GM19025 (cell line): ENCODE measurements around the gene CACNG5.

ENCODE experiments used
- ATAC-seq: cut with Tn5 transposase; IDR thresholded peaks from one replicate; pipeline ENCODE4 v1.9.1; 2021; ENCODE audit warnings: mild to moderate bottlenecking, low read depth, moderate library complexity; ENCODE audit not compliant: unreplicated experiment

Gene CACNG5, protein sequence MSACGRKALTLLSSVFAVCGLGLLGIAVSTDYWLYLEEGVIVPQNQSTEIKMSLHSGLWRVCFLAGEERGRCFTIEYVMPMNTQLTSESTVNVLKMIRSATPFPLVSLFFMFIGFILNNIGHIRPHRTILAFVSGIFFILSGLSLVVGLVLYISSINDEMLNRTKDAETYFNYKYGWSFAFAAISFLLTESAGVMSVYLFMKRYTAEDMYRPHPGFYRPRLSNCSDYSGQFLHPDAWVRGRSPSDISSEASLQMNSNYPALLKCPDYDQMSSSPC

DNA sequence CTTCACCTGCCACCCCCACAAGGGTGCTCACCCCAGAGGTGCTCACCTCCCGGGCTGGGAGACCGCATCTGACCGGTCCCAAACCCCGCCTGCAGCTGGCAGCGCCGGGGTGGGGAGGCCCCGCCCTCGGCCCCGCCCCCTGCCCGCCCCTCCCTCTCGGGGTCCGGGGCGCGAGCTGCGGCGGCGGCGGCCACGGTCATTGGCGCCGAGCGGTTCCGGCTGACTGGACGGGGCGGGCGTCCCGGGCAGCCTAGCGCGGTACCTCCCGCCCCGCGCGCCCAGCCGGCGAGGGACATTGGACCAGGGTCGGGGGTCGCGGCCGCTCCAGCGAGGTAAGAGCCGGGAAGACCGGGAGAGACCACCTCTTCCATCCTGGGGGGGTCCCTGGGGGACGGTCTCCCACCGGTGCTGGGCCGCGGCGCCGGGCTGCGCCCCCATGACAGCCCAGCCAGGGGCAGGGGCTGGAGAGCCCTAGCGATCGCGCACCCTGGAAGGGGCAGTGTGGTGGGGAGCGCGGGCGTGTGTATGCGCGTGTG is at the start of gene CACNG5:
Gene CACNG5 (plus strand): TSS at position 199 of the 536 bp plus-strand sequence. CDS start 42,216 bp downstream, outside the sequence.
- no peak for ATAC-seq

DNA sequence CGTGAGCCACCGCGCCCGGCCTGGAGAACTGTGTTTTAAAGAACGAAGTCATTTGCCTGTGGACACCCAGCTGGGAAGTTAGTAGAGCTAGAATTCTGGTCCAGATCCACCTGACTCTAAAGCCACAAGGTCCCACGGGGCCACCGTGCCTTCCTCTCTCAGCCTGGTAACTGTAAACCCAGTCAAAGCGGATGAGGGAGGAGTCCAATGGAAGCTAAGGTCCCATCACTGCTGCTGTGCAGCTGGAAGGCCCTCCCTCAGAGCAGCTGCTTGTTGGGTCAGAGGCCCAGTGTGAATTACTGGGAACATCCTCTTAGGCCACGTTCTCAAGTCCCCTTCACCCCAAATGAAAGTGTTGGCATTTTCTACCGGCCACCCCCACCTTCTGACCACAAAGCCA is 48.8 kb upstream of the CACNG5 start:
- no peak for ATAC-seq

DNA sequence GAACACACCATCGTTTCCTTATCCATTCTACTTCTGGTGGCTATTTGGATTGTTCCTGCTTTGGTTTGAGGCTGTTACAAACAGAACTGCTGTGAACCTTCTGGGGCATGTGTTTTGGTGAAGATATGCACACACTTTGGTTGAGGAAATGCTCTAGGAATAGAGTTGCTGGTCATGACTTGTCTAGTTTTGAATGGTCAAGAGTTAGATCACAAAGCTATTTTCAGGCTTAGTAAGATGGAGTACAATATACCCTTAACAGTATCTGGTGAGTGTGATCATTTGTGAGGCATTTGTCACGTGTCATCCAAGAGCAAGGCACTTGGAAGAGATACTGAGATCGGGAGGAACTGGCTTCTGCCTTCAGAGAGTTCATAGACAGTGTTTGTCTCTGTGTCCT is 47.0 kb upstream of the CACNG5 start:
- ATAC-seq, result no peak

DNA sequence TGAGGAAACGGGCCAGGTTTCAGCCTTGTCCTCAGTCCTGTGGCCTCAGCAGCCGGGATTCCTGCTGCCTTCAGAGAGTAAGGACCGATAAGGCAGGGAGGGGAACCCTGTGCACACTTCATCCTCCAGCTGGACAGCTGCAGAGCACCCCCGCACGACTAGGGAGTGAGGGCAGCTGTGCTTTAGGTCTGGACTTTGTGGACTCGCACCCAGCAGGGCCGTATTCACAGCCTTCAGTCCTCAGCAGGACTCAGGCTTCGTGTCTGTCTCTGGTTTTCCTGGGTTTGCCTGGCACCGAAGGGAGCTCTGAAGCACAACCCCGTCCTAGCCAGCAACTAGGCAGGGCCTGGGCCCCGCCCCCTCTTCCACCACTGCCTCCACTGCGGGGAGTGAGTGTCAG is 45.8 kb upstream of the CACNG5 start:
- ATAC-seq, result no peak

DNA sequence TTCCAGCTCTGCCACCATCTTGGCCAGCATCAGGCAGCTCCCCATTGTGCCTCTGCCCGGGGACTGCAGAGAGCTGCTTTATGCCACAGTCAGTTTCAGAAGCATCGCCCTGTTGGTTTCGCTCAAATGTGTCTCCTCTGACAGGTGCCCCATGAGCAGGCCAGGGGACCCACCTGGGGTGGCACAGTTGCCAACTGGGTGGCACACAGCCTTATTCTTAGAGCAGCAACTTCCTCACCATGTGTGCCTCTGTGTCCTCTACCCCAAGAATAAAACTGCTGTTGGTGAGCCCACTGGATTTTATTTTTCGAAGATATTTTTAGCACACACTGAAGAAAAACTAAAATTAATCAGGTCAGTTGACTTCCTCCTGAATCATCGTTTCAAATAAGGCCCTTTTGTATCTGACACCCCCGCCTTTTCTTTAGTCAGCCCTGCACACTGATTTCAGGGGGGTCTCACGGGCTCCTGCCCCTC is 44.9 kb upstream of the CACNG5 start:
- no peak for ATAC-seq

DNA sequence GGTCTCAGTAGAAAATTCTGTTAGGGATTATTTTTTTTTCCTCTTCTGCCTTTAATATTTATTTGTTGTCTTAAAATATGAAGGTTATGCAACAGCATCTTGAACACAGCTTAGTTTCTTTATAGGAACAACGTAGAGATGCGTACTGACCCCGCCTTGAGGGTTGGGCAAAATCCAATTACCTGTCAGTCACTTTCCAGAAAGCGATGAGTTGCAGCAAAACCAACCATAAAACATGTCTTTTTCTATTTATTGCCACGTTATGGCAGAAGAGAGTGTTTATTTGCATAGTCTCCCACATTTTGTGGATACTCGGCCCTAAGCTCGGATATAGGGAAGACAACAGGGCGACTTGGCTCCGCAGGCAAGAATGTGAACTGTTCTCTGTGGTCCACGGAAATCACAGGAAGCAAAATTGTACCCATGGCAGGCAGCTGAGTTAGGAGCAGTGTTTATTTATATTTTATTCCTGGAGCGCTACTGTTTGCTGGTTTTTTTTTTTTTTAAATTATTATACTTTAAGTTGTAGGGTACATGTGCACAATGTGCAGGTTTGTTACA is 44.3 kb upstream of the CACNG5 start:
- ATAC-seq, result no peak

DNA sequence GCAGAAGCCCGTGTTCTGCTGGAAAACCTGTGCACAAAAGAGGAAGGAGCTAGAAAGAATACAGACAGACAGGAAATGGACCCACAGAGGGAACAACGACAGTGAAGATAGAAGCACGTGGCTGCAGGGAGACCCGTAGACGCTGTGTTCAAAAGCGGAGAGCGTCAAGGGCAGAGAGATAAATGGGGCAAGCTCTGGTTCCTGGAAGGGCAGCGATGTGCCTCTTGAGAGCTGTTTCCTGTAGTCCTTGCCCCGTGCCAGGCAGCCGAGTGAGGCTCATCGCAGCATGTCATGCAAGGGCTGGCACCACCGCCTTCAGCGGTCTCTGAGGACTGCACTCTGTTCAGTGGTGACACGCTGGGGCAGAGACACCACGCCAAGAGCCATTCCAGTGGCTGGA is 43.6 kb upstream of the CACNG5 start:
- no peak for ATAC-seq

DNA sequence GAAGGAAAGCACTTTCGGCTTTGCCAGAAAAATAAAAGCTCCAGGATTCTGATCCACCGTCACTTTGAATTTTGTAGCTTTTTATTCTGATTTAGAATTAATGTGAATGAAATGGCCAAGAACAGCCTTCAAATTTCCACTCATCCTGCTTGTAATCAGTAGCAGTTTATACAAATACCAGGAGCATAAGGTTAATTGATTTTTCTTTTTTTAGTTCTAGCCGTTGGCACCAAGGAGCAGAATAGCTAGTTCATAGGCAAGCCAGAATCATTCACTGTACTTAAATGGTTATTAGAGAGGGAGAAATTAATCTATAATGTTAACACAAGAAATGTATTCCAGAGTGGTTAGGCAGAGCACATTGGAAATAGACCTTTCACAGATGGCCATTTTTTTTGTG is 41.1 kb upstream of the CACNG5 start:
- ATAC-seq, result no peak

DNA sequence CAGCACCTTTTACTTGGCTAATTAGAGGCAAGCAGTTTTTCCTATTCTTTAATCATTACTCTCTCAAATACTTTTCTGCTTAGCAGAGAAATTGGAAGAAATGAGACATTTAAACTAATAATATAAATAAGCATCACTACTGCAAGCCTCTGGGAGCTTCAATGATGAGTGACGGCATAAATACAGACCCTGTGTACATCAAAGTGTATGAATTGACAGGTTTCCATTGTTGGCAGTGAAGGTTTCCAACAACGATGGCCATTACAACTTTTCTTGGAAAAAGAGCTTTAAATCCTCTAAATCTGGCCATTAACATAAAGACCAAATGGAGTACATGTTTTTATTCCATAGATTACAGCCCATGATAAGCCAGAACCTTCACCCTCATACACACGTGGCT is 39.4 kb upstream of the CACNG5 start:
- no peak for ATAC-seq

DNA sequence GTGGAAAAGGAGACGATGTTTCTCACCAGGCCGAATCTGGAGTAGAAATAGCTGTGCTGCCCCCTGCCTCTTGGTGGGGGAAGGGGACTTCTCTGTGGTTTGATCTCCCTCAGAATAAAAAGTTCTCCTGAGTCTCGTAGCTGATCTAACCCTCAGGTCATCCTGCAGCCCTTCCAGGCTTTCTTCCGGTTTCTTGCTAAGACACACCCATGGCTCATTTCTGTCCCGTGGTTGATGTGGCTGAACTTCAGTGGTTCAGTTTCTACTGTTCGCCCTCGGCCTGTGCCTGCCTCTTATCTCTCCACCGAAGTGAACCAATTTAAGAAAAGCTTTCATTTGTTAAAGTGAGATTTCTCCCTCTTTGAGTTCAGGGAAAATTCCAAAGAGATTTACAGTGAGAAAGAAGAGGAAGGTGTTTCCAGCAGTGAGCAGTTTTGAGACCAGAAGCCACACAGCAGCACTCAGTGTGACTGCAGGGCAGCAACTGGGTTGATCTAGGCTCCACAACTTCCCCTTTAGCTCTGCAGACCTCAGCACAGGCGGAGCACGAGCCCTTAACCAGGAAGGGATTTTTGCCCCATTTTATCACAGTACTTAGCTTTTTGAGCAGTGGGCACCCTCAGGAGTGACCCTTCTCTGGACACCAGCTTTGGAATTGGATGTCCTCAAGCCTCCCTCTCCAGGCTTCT is 34.9 kb upstream of the CACNG5 start:
- ATAC-seq, result no peak

DNA sequence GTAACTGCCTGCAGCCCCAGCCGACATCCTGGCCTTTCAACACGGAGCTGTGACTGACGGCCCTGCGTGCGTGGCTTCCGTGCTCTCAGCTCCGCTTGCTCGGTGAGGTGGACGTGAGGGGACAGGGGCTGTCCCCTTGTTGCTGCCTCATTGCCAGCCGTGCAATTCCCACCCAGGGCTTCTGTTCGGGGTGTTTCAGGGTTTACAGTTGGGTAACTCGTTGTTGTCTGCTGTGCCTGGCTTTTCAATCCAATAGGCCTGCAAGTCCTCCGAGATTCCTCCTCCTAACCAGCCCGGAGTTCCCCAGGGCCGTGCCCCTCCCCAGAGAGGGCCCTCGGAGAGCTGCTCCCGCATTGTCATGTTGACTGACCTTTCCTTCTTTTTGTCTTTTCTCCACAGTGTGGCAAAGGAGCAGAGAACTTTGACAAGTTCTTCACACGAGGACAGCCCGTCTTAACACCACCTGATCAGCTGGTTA is 31.4 kb upstream of the CACNG5 start:
- ATAC-seq, result no peak

DNA sequence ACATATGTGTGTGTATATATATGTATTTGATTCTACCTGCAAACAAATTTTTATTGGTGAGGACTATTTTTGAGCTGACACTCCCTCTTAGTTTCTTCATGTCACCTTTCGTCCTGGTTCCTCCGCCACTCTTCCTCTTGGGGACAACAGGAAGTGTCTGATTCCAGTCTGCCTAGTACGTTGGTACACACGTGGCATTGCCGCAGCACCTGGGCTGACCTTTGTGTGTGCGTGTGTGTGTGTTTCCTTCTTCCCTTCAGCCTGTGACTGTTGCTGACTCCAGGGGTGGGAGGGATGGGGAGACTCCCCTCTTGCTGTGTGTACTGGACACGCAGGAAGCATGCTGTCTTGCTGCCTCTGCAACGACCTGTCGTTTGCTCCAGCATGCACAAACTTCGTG is 29.4 kb upstream of the CACNG5 start:
- no peak for ATAC-seq

DNA sequence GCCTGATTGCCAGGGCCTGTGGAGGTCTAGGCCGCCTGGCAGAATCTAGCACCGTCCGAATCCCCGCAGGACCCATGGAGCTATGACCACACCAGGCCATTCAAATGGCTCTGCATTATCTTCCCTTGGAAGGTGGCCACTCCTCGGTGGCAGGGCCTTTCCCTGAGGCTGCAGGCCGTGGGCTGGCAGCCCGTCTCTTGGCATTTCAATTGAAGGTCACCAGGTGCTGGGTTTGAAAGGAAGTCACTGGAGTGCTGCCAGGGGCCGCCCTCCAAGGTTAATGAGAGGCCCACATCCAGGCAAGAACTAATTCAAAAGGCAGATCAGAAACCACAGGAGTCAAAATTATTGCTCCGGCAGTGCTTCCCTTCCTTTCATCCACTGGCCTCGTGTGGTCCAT is 27.7 kb upstream of the CACNG5 start:
- no peak for ATAC-seq

DNA sequence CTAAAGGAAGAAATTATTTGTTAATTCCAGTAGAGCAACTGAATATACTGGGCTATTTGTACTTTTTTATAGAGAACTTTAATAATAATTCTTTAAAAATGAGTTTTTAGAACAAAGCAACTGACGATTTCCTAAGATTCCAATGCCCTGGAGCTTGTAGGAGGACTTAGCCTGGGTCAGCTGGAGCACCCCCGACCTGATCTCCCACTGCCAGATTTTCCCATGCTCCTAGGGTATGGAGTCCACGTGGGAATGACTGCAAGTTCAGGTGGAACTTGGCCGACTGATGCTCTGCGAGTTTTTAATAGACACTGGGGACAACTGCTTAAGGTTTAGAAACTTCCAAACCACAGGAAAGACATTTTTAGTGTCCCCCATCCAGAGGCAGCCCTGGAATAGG is 25.5 kb upstream of the CACNG5 start:
- no peak for ATAC-seq

DNA sequence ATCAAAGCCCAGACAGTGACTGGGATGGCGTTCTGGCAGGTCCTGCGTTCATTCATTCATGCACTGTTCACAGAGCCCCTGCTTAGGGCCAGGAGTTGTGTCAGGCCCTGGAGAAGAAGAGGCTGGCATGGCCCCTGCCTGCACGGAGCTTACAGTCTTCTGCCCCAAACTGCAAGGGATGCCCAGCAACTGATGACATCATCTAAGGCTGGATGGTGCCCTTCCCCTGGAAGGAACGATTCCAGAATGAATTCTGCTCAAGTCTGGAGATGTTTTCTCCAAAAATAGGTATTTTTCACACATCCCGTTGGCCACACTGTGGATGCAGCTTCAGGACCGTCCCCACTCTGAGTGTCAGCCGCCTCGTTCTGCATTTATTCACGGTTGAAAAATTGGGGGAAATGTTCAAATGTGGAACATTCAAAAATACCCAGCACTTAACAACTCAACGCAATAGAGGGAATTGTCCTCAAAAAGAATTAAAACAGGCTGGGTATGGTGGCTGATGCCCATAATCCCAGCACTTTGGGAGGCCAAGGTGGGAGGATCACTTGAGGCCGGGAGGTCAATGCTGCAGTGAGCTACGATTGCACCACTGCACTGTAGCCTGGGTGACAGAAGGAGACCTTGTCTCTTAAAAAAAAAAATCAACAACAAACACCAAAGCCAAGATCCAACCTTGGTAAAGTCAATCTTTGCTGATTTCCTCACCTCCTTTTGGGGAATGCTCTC is 23.8 kb upstream of the CACNG5 start:
- ATAC-seq, result no peak

DNA sequence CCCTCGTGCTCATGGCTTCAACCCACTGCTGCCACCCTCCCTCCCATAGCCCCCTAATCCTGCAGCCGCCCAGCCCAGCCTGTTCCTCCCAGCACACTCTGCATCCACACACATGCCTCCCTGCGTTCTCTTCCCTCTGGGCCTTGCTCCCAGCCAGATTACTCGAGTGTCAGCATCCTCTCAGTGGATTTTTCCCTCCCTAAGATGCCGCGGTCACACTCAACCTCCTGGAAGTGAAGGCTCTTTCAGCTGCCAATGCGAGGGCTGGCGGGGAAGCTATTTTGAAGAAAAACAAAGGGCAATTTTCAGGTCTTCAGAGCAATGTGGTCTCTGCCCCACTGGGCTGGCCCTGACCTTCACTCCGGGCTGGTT is 23.2 kb upstream of the CACNG5 start:
- ATAC-seq, result no peak

DNA sequence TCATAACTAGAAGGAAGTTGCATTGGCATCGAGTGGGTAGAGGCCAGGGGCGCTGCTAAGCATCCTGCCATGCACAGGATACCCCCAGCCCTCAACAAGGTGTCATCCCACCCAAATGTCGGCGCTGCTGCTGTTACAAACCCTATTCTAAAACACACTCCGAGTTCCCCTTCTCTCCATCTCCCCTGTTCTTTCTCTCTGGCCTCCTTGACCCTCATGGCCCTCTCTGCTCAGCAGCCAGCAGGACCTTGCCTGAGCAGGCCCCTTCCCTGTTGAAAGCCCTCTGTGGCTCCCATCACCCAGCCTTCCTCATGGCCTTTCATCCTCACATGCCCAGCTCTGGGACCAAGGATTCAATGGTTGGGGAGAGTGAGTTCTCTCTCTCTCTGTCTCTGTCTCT is 22.3 kb upstream of the CACNG5 start:
- ATAC-seq, result no peak

DNA sequence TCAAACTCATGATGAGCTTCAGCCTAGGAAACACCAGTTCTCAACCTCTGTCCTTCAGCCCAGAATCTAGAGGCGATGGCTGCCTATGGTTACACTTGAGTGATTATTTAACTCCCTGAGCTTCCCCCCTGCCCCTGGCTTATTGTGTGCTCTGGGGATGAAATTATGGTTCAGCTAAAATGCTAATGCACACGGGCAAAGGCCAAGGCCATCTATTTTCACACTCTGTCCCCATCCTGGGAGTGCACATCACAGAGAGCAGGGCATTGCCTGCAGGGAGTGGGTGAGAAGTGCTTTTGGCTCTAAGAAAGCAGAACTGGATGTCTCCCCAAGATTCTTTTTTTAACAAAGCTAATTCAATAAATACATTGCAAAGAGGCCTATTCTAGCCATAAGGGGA is 21.6 kb upstream of the CACNG5 start:
- ATAC-seq, result no peak

DNA sequence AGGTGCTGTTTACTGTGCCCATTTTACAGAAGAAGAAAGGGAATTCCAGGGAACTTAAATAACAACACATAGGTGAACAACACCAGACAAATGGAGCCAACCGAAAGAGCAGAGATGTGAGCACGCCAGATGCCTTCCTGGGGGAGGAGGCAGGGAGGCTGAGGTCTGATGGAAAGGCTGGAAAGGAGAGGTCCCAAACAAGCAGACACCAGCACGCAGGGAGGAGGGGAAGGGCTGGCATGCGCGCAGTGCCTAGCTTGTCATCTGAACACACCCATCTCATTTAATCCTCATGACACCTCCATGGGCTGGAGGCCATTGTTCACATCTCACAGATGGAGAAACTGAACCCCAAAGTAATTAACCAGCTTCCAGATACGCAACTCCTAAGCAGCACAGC is 20.9 kb upstream of the CACNG5 start:
- no peak for ATAC-seq

DNA sequence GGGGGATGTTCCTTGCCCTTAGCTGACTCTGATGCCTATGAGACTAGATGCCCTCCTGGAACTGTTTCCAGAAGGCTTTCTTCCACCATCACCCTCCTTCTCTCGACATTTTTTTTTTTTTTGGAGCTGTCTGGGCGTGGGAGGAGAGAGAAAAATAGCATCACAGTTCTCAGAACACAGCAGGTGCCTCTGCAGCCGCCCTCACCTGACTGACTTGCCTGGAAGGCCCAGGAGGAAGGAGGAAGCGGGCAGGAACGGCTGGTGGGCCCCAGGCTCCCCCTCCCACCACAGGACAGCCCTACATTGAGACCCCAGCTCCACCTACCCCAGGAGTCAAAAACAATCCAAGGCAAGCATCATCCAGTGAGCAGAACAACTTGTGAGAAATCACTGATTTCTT is 20.3 kb upstream of the CACNG5 start:
- ATAC-seq, result no peak

DNA sequence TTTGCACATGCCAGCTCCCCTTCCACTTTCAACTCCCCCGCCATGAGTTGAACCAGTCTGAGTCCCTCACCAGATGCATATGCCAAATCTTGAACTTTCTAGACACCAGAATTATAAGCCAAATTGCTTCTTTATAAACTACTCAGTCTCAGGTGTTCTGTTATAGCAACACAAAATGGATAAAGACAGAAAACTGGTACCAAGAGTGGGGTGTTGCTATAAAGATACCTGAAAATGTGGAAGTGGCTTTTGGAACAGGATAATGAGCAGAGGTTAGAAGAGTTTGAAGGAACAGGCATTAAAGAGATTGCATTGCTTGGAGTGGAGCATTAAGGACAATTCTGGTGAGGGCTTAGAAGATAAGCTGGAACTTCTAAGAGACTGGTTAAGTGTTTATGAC is 17.2 kb upstream of the CACNG5 start:
- no peak for ATAC-seq
